B cell (primary cell): ENCODE data around the gene RBM25. TPM values are rescaled to one million over a fixed set of nuclear protein-coding genes. Genes with fewer than 3 reads are reported as not detected.

Source experiments
- ATAC-seq: fragments of 200-7000 bp; cut with Tn5 transposase; one replicate; pipeline ENCODE4 v1.10.0; 2021; ENCODE audit warnings: low read depth, mild to moderate bottlenecking, moderate number of reproducible peaks, moderate library complexity
- CTCF ChIA-PET: fragments of 350-600 bp; sonication (Branson Sonifier 250); formaldehyde crosslinking; loops from one replicate; lab custom pipeline; 2021; ENCODE audit warnings: antibody characterized with exemption, inconsistent platforms; lab: Charles Lee
- POLR2A ChIA-PET: fragments of 350-600 bp; sonication (Branson Sonifier 250); formaldehyde crosslinking; loops from one replicate; lab custom pipeline; 2021; ENCODE audit warnings: antibody characterized with exemption; lab: Charles Lee
- DNase-seq: peaks from one replicate; pipeline ENCODE4 v3.0.0; 2013
- H2AFZ ChIP-seq: 2 replicates; pipeline ENCODE4 v1.6.1; 2012; ENCODE audit warnings: mild to moderate bottlenecking, low read depth, low read length; ENCODE audit not compliant: insufficient read depth, poor library complexity, severe bottlenecking
- H3K27ac ChIP-seq, 2 donors: 1 replicate in 1 of 2; 2 replicates in 1 of 2; pipeline ENCODE4 v1.5.1; 2012 to 2013; ENCODE audit warnings: low read length in 2 of 2, mild to moderate bottlenecking in 2 of 2, moderate library complexity in 1 of 2
- H3K27me3 ChIP-seq, 4 experiments: fragments of 200-600 bp in 1 of 4; sonication (generic) in 1 of 4; replicated peaks in 1 of 4; 1 replicate in 2 of 4; 2 replicates in 2 of 4; pipeline versions ENCODE4 v1.6.1 to v1.7.0; 2013 to 2016; ENCODE audit warnings: low read length in 3 of 4, mild to moderate bottlenecking in 2 of 4, mixed read lengths in 1 of 4, moderate library complexity in 1 of 4; ENCODE audit not compliant: insufficient read depth in 4 of 4, control insufficient read depth in 3 of 4; ENCODE audit errors: control extremely low read depth in 1 of 4
- H3K36me3 ChIP-seq, 2 experiments: replicated peaks in 1 of 2; 1 replicate in 1 of 2; 2 replicates in 1 of 2; pipeline versions ENCODE4 v1.6.1 to v1.7.1; 2013; ENCODE audit warnings: low read length in 1 of 2; ENCODE audit not compliant: insufficient read depth in 2 of 2, control insufficient read depth in 1 of 2; ENCODE audit errors: control extremely low read depth in 1 of 2, extremely low read depth in 1 of 2
- H3K4me1 ChIP-seq, 2 donors: fragments of 200-600 bp in 1 of 2; sonication (generic) in 1 of 2; 1 replicate in 1 of 2; 2 replicates in 1 of 2; pipeline versions ENCODE4 v1.5.1 to v1.6.1; 2013 to 2017; ENCODE audit warnings: low read length in 2 of 2; ENCODE audit not compliant: control insufficient read depth in 2 of 2, insufficient read depth in 2 of 2
- H3K4me2 ChIP-seq: replicated peaks from 2 replicates; pipeline ENCODE3; 2012; ENCODE audit warnings: mild to moderate bottlenecking, low read depth, low read length; ENCODE audit not compliant: poor library complexity, severe bottlenecking
- H3K4me3 ChIP-seq, 5 experiments: fragments of 200-600 bp in 1 of 5; sonication (generic) in 1 of 5; 1 replicate in 3 of 5; 2 replicates in 2 of 5; pipeline versions ENCODE4 v1.5.1 to v1.7.0; 2011 to 2016; ENCODE audit warnings: low read length in 4 of 5, mild to moderate bottlenecking in 4 of 5, low read depth in 2 of 5, control low read depth in 1 of 5, moderate library complexity in 1 of 5; ENCODE audit not compliant: insufficient read depth in 1 of 5; ENCODE audit errors: control extremely low read depth in 1 of 5, extremely low read depth in 1 of 5
- H3K79me2 ChIP-seq: fragments of 200-600 bp; sonication (generic); one replicate; pipeline ENCODE4 v1.6.0; 2016; ENCODE audit warnings: low read length; ENCODE audit not compliant: control insufficient read depth, insufficient read depth
- H3K9ac ChIP-seq: fragments of 200-600 bp; sonication (generic); 2 replicates; pipeline ENCODE4 v1.6.1; 2017; ENCODE audit warnings: mild to moderate bottlenecking, low read length, moderate library complexity
- H3K9me3 ChIP-seq, 3 donors: one replicate each; pipeline versions ENCODE4 v1.6.1 to v1.7.1; 2013; ENCODE audit warnings: low read length in 2 of 3; ENCODE audit not compliant: control insufficient read depth in 2 of 3, insufficient read depth in 1 of 3; ENCODE audit errors: control extremely low read depth in 1 of 3
- H4K20me1 ChIP-seq: 2 replicates; pipeline ENCODE4 v1.6.0; 2012; ENCODE audit warnings: mild to moderate bottlenecking, low read length; ENCODE audit not compliant: insufficient read depth, control insufficient read depth, poor library complexity, severe bottlenecking
- H3K27ac Mint-ChIP-seq: one replicate; pipeline ENCODE4 v1.8.0; 2021; ENCODE audit warnings: mixed read lengths
- H3K27me3 Mint-ChIP-seq: one replicate; pipeline ENCODE4 v1.8.0; 2021; ENCODE audit warnings: mixed read lengths
- H3K4me1 Mint-ChIP-seq: one replicate; pipeline ENCODE4 v1.8.0; 2021; ENCODE audit warnings: mixed read lengths
- H3K4me3 Mint-ChIP-seq: one replicate; pipeline ENCODE4 v1.8.0; 2021; ENCODE audit warnings: mixed read lengths
- H3K9me3 Mint-ChIP-seq: one replicate; pipeline ENCODE4 v1.8.0; 2022; ENCODE audit warnings: mixed read lengths; ENCODE audit not compliant: insufficient read depth
- CTCF ChIP-seq: fragments of 200-600 bp; IDR thresholded peaks from one replicate; pipeline ENCODE4 v1.8.0; 2022; ENCODE audit warnings: antibody characterized with exemption, mild to moderate bottlenecking
- EZH2 ChIP-seq: IDR thresholded peaks from 2 replicates; pipeline ENCODE4 v1.6.1; 2012; ENCODE audit warnings: borderline replicate concordance, low read depth, mild to moderate bottlenecking, moderate library complexity, low read length; ENCODE audit not compliant: insufficient read depth, poor library complexity, severe bottlenecking
- WGBS: methylation state at CpG from one replicate; pipeline ENCODE4 v1.1.5; 2013; ENCODE audit warnings: missing lambda C conversion rate; ENCODE audit not compliant: insufficient coverage; 5-methylcytosine and 5-hydroxymethylcytosine counted together
- intact Hi-C: fragments of 100-400 bp; cut with micrococcal nuclease; formaldehyde crosslinking; loops from one replicate; pipeline ENCODE4 v1.10.0; 2022
- polyA plus RNA-seq: library from polyadenylated mRNA; depleted of rRNA; stranded (reverse); fragments of >200 nt; gene quantifications from 2 replicates; pipeline ENCODE4 v1.2.3, GENCODE V29; 2012
- small RNA-seq: library from RNA; depleted of rRNA; stranded (forward); fragments of <200 nt; gene quantifications from one replicate; pipeline ENCODE3, GENCODE V24; 2012; ENCODE audit warnings: low replicate concordance, low read depth; ENCODE audit not compliant: insufficient read length
- total RNA-seq, 2 donors: library from RNA; stranded (reverse); fragments of 120-200 nt in 1 of 2; gene quantifications; 1 replicate in 1 of 2; 2 replicates in 1 of 2; pipeline versions ENCODE4 v1.2.3 to v1.2.4, GENCODE V29; 2013 to 2022

RBM25 gene
- total and polyA plus RNA-seq, 2 donors (not counting 1 experiment from before 2014, with no cell fraction given): 20.2 to 137 TPM

GRCh38 chr14:73173092-73173735, 114.9 kb downstream of the RBM25 start:
- H3K4me3 Mint-ChIP-seq: no peak overlapping the region
- no peak overlapping the region for H3K9ac ChIP-seq
- TF ChIP-seq CTCF: peak; percentile 71
- TF ChIP-seq EZH2: no peak
- no peaks in the 10 kb centered on the region for H3K4me1 Mint-ChIP-seq
- H3K79me2 ChIP-seq: peaks cover 2% of the 10 kb centered on the region
- intact Hi-C loops: loop anchor here (1.0 kb wide), 1 partner anchor 299 kb away; no protein-coding TSS in a partner anchor
- H3K4me1 ChIP-seq: no peaks in the 10 kb centered on the region
- H3K4me3 ChIP-seq: no peak overlapping the region
- H4K20me1 ChIP-seq: no peaks in the 10 kb centered on the region
- H3K36me3 ChIP-seq: peaks cover 7 to 88% of the 10 kb centered on the region in 2 experiments
- H3K27ac Mint-ChIP-seq: no peak overlapping the region
- H3K9me3 ChIP-seq: no peaks in the 10 kb centered on the region
- H3K27ac ChIP-seq: peak overlapping the region in 1 of 2 donors; percentile 17
- no peaks in the 10 kb centered on the region for H3K9me3 Mint-ChIP-seq
- CTCF ChIA-PET: interaction anchor here (0.6 to 2.0 kb wide), 7 partner anchors 15 to 339 kb away, joined by 3 to 32 read pairs (median 4); no protein-coding TSS in a partner anchor
- no peaks in the 10 kb centered on the region for H3K27me3 Mint-ChIP-seq
- no peak overlapping the region for H2AFZ ChIP-seq
- no CpG with 5 or more reads among the region's 3 CpGs for WGBS
- no peak overlapping the region for H3K4me2 ChIP-seq
- no peaks in the 10 kb centered on the region for H3K27me3 ChIP-seq
- ATAC-seq (no peak), DNase-seq (peak; percentile 52)
- POLR2A ChIA-PET: no interaction called here

Small RNA genes lying within 50 kb of the gene (small RNA-seq; reads per million reads assigned to genes)
- not detected for gene RN7SL586P

Other genes with a start within 250 kb of the RBM25 start
- gene DPF3, start 164.4 kb upstream of the RBM25 start, total RNA-seq: 3.4 and 3.7 TPM in 2 replicates
- 10.2 and 13.4 TPM in 2 replicates for gene DPF3, start 164.4 kb upstream of the RBM25 start, polyA plus RNA-seq
- 35.3 and 36.2 TPM in 2 replicates for gene DCAF4, start 132.1 kb upstream of the RBM25 start, total RNA-seq
- gene DCAF4, start 132.1 kb upstream of the RBM25 start, polyA plus RNA-seq: 45.9 and 54.6 TPM in 2 replicates
- 21.2 and 22.3 TPM in 2 replicates for gene ZFYVE1, start 31.4 kb upstream of the RBM25 start, total RNA-seq
- gene ZFYVE1, start 31.4 kb upstream of the RBM25 start, polyA plus RNA-seq: 12.5 and 17.6 TPM in 2 replicates
- 71.6 and 75.9 TPM in 2 replicates for gene PSEN1, start 78.0 kb downstream of the RBM25 start, total RNA-seq
- gene PSEN1, start 78.0 kb downstream of the RBM25 start, polyA plus RNA-seq: 10.2 and 19.3 TPM in 2 replicates
- 0.92 and 1.5 TPM in 2 replicates for gene PAPLN, start 179.0 kb downstream of the RBM25 start, total RNA-seq
- 0.69 and 1.2 TPM in 2 replicates for gene PAPLN, start 179.0 kb downstream of the RBM25 start, polyA plus RNA-seq